HEK293 (cell line): ENCODE data around the gene PLPP1.

Experiments used
- CTCF ChIP-seq: fragments of 450-650 bp; formaldehyde crosslinking; IDR thresholded peaks from 2 replicates; pipeline ENCODE4 v1.5.1; 2016; ENCODE audit warnings: missing biosample characterization, missing genetic modification characterization
- PATZ1 ChIP-seq: fragments of 450-650 bp; formaldehyde crosslinking; IDR thresholded peaks from 2 replicates; pipeline ENCODE4 v1.5.1; 2016; ENCODE audit warnings: missing biosample characterization, missing genetic modification characterization
- REST ChIP-seq: fragments of 450-650 bp; formaldehyde crosslinking; IDR thresholded peaks from 2 replicates; pipeline ENCODE4 v1.5.1; 2016; ENCODE audit warnings: missing biosample characterization, missing genetic modification characterization
- ZNF324 ChIP-seq: fragments of 450-650 bp; formaldehyde crosslinking; IDR thresholded peaks from 2 replicates; pipeline ENCODE4 v1.5.1; 2016; ENCODE audit warnings: missing biosample characterization, missing genetic modification characterization

- no peak for TF ChIP-seq ZNF324 (tag by site-specific recombination)
- TF ChIP-seq REST (tag by site-specific recombination) = no peak
- TF ChIP-seq CTCF (tag by site-specific recombination) = no peak
- no peak for TF ChIP-seq PATZ1
Measured at GRCh38 chr5:55510523-55510880, 24.3 kb downstream of the PLPP1 start.
